HG03025 (cell line): ENCODE measurements around the gene SNIP1.
A peak's percentile ranks its signal among the peaks of the same experiment; 100 is the strongest.
"Not testable (repeated sequence)": the region's sequence is repeated elsewhere in the genome, so short reads cannot be mapped to it uniquely, and the experiment has no call there.

Source experiments
- ATAC-seq: cut with Tn5 transposase; IDR thresholded peaks from one replicate; pipeline ENCODE4 v1.9.1; 2021; ENCODE audit warnings: mild to moderate bottlenecking, moderate library complexity; ENCODE audit not compliant: unreplicated experiment, low FRiP score

SNIP1 gene

DNA sequence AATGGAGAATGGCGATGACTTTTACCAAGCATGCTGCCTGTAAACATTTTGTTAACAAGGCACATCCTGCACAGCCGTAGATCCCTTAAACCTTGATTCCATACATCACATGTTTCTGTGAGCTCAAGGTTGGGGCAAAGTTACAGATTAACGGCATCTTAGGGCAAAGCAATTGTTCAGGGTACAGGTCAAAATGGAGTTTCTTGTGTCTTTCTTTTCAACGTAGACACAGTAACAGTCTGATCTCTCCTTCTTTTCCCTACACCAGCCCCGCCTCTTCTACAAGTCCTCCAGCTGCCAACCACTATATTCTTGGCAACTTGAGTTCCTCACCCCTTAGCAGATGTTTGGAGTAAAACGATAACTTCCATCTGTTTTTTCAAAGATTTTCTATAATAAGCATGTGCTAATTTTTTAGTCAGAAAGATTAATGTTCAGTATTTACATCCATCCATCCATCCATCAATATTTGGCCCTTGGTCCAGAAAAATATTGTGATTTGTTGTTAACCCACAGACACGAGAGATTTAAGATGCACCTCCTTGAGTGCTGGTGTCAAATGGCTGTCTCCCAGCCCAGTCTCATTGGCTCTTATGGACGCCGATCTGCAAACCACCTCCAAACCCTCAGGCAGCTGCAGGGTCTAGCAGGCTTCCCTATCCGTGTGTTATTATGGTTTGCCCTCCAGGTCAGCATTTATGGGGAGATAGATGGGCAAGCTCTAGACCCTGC, 6.5 kb upstream of the SNIP1 start:
- no peak for ATAC-seq

DNA sequence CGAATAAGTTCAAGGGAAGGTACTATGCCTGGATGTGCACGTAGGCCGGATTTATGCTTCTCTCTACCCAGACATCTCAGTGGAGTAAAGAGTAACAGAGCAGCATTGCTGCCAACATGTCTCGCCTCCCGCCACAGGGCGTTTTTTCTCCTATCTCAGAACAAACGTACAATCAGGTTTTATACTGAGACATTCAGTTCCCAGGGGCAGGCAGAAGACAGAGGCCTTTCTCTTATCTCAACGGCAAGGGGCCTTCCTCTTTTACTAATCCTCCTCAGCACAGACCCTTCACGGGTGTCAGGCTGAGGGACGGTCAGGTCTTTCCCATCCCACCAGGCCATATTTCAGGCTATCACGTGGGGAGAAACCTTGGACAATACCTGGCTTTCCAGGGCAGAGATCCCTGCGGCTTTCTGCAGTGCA, 5.9 kb upstream of the SNIP1 start:
- not testable (repeated sequence) for ATAC-seq

DNA sequence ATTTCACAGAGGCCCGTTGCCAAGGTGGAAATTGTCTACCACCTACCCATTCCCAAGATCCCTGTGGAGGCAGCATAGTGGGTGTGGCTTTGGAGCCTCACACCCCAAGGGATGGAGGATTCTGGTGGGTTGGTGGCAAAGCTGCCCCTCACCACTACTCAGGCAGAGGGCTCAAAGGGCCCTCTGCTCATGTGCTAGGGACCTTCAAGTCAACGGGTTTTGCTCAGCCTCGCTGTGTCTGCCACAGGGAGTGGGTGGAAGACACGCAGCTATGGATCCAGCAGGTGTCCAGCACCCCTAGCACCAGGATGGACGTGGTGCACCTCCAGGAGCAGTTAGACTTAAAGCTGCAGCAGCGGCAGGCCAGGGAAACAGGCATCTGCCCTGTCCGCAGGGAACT, 5.0 kb upstream of the SNIP1 start:
- no peak for ATAC-seq

DNA sequence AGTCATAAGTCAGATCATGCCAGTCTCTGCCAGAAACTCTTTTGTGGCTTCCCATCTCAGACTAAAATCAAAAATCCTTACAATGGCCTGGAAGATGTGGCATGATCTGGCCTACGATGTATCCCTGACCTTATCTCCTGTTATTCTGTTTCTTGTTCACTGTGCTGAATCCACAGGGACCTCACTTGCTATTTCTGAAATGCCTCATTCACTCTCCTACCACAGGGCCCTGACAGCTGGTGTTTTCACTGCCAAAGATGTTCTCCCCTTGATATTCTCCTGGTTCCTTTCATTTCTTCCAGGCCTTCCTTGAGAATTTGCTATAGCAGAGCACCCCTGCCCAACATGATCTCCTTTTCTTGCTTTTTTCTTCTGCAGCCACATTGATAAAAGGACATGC, 4.3 kb upstream of the SNIP1 start:
- no peak for ATAC-seq

DNA sequence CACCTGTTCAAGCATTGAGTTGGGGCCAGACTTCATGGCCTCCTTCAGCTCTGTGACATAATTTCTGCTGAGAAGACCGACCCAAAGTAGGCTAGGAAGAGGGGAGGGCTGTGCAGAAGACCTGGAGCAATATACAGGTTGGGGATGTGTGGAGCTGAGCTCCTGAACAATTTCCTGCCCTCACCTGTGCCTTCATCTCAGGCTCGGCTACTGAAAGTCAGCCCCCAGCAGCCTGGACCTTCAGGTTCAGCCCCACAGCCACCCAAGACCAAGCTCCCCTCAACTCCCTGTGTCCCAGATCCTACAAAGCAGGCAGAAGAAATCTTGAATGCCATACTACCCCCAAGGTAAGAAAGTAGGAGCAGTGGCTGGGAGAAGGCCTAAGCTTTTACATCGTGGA, 3.3 kb upstream of the SNIP1 start:
- no peak for ATAC-seq

DNA sequence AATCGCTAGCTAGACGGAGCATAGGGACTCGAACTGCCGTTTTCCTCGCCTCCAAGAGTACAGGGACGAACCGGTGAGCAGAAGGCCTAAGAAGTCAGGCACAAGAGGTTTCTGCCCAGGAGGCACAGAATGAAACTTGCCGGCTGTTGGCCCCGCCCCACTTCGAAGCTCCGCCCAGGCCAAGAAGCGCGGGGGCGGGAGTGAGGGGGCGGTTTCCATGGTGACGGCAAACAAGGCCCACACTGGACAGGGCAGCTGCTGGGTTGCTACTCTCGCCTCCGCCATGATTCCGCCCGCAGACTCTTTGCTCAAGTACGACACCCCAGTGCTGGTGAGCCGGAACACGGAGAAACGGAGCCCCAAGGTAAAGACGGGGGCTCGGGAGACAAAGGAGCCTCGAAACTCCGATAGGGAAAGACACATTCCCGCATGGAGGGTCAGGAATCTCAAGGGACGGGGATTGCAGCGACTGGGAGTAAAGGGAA, 2.7 kb upstream of the SNIP1 start, which contains the start of gene DNALI1:
DNALI1 (plus strand) TSS at position 229 of the 485 bp plus-strand sequence; CDS start at position 284, 55 bp downstream.
- no peak for ATAC-seq

DNA sequence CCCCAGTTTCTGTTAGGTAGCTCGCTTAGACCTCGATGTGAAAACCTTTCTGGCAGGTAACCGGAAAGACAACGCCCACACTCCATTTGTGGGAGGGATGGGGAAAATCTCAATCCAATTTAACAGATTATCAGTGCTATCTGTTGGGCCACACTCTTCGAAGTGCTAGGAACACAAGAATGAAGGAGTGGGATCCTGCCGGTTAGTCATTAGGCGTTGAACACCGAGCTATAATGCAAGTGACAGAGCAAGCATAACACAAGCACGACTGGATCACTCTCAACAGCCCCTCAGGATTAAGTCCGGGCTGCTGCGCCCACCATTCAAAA, 531 bp downstream of the SNIP1 start:
- peak; percentile 30 for ATAC-seq

DNA sequence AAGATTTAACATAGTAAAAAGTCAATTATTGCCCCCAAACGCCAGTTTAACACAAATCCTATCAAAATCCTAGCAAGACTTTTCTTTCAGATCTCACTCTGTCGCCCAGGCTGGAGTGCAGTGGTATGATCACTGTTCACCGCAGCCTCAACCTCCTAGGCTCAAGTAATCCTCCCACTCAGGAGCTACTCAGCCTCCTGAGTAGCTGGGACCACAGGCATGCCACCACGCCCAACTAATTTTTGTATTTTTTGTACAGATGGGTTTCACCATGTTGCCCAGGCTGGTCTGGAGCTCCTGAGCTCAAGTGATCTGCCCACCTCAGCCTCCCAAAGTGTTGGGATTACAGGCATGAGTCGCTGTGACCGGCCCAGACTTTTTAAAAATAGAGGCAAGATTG, 4.8 kb downstream of the SNIP1 start:
- ATAC-seq = no peak

DNA sequence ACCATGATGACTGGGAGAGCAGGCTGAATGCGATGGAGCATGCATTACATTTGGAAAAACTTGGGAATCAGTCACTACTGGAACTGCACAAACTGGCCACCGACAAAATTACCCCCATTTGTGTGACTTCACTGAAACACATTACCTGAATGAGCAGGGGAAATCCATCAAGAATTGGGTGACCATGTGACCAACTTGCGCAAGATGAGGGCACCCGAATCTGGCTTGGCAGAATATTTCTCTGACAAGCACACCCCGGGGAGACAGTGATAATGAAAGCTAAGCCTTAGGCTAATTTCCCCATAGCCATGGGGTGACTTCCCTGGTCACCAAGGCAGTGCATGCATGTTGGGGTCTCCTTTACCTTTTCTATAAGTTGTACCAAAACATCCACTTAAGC, 9.1 kb downstream of the SNIP1 start:
- no peak for ATAC-seq

DNA sequence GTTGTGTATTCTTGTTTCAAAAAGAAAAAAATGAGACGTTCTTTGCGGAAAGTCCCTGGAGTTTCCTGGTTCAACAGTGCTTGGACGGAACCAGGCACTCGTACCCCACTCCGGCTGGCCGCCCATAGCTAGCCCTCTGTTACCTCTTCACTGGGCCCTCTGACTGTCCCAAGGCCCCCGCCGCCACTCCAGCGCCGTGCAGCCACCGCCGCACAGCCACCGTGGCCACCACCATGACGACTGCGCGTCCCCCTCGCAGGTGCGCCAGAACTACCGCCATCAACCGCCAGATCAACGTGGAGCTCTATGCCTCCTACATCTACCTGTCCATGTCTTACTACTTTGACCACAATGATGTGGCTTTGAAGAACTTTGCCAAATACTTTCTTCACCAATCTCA, 9.6 kb downstream of the SNIP1 start:
- ATAC-seq = no peak

DNA sequence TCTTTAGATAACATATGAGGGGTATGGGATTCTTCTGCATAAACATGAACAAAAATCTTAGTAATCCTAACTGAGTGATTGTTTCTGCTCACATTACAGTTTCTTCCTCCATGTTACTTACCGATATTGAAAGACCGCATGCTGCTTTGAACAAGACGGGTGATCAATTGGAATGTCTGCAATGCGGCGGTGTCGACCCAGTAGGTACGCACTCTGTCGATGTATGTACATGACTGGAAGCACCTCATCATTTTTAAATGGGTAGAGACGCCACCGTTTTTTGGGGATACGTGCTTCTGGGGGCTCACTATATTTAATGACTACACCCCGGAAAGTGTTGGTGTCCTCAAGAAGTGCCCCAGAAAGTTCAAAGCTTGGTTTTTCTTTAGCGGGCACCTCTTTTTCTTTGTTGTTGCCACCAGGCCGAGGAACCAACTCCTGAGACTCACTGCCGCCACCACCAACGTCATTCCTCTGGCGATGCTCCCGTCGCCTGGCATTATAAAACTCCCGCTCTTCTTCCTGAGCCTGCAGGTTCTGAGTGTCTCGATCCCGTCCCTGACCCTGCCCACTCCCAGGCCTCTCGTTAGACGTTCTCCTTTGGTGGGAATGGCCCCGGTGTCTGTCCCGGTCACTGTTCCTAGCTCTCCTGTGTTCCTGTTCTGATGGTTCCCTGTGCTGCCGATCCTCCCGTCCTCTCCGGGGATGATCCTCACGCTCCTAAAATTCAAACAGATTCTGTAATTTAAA, 13.9 kb downstream of the SNIP1 start:
- ATAC-seq = no peak

DNA sequence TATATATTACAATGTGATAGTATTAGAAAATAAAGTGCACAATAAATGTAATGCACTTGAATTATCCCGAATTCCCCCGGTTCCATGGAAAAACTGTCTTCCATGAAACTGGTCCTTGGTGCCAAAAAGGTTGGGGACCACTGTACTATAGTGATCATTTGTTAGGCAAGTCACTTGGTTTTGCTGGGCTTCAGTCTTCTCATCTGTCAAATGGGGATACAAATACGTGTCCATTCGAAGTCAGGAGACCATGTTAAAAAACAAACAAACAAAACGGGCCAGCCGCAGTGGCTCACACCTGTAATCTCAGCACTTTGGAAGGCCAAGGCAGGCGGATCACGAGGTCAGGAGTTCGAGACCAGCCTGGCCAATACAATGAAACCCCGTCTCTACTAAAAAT, 14.9 kb downstream of the SNIP1 start:
- ATAC-seq = not testable (repeated sequence)

DNA sequence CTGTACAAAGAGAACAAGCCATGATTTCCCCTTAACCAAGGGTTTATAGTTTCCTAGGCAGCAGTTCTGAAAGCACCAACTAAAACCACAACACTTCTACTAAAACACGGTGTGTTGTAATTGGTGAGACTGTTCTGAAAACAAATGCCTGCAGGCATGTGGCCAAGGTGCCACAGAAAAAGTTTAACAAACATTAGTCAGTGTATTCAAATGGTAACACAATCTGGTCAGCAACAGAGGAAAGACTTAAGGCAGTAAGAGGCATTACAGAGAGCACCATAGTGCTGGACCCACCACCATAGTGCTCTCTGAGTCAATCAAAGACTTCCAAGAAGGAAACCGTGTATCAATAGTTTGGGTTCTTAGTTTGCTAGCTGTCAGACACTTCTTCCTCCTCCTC, 16.7 kb downstream of the SNIP1 start:
- no peak for ATAC-seq

DNA sequence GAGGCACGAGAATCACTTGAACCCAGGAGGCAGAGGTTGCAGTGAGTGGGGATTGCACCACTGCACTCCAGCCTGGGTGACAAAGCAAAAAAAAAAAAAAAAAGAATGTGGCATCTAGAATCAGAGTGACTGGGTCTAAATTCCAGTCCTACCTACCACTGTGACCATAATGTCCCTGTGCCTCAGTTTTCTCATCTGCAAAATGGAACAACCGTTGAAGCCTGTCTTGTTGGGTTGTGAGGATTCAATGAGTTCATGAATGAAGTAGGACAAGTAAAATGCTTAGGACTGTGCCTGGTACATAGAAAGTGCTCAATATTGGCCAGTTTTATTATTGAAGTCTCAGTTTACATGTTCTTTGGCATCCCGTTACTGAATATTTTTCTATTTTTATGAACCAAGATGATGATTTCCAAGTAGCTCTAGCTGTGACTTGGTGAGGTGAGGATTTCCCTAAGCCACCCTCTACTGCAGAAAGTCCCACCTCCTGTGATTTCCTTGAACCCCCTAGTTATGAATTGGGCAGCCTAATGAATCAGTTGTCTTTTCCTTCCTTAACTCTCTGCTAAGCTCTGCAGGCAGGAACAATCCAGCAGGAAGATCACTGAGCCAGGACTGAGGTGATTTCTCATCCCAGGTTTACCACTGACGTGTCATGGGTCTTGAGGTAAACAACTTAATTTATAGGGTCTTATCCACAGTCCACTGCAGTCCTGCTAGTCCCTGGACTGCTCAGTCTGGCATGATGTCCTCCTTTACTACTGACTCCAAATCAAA, 20.6 kb downstream of the SNIP1 start:
- ATAC-seq = no peak

DNA sequence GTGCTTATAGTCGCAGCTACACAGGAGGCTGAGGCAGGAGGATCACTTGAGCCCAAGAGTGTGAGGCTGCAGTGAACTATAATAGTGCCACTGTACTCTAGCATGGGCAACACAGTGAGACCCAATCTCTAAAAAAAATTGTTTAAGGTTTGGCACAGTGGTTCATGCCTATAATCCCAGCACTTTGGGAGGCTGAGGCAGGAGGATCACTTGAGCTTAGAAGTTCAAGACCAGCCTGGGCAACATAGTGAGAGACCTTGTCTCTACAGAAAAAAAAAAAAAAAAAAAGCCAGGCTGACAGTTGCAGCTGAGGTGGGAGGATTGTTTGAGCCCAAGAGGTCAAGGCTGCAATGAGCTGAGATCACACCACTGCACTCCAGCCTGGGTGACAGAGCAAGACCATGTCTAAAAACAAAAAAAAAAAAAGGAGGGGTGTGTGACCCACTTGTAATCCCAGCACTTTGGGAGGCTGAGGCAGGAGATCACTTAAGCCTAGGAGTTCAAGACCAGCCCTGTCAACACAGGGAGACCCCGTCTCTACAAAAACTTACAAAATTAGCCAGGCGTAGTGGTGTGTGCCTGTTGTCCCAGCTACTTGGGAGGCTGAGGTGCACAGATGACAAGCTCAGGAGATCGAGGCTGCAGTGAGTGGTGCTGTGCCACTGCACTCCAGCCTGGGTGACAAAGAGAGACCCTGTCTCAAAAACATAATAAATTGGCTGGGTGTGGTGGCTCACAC, 21.5 kb downstream of the SNIP1 start:
- not testable (repeated sequence) for ATAC-seq

DNA sequence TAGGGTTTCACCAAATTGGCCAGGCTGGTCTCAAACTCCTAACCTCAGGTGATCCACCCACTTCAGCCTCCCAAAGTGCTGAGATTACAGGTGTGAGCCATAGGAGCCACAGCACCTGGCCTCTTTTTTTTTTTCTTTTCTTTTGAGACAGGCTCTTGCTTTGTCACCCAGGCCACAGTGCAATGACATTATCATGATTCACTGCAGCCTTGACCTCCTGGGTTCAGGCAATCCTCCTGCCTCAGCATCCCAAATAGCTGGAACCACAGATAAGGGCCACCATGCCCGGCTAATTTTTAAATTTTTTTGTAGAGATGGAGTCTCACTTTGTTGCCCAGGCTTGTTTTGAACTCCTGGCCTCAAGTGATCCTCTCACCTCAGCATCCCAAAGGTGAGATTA, 24.2 kb downstream of the SNIP1 start:
- ATAC-seq = not testable (repeated sequence)

DNA sequence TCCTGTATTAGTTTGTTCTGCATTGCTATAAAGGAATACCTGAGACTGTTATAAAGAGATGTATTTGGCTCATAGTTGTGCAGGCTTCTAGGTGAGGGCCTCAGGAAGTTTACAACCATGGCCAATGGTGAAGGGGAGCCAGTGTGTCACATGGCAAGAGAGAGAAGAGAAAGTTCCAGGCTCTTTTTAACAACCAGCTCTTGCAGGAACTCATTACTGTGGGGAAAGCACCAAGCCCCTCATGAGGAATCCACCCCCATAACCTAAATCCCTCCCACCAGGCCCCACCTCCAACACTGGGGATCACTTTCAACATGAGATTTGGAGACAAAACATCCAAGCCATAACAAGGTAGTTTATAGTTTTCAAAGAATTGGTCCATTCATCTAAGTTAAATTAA, 34.5 kb downstream of the SNIP1 start:
- ATAC-seq = no peak

DNA sequence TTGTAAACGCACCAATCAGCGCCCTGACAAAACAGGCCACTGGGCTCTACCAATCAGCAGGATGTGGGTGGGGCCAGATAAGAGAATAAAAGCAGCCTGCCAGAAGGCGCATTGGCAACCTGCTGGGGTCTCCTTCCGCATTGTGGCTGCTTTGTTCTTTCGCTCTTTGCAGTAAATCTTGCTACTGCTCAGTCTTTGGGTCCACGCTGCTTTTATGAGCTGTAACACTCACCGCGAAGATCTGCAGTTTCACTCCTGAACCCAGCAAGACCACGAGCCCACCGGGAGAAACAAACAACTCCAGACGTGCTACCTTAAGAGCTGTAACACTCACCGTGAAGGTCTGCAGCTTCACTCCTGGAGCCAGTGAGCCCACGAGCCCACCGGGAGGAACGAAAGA, 35.2 kb downstream of the SNIP1 start:
- ATAC-seq = not testable (repeated sequence)

DNA sequence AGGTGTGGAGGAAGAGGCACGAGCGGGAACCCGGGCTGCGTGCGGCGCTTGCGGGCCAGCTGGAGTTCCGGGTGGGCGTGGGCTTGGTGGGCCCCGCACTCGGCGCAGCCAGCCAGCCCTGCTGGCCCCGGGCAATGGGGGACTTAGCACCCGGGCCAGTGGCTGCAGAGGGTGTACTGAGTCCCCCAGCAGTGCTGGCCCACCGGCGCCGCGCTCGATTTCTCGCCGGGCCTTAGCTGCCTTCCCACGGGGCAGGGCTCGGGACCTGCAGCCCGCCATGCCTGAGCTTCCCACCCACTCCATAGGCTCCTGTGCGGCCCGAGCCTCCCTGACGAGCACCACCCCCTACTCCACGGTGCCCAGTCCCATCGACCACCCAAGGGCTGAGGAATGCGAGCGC, 35.9 kb downstream of the SNIP1 start:
- ATAC-seq = not testable (repeated sequence)

DNA sequence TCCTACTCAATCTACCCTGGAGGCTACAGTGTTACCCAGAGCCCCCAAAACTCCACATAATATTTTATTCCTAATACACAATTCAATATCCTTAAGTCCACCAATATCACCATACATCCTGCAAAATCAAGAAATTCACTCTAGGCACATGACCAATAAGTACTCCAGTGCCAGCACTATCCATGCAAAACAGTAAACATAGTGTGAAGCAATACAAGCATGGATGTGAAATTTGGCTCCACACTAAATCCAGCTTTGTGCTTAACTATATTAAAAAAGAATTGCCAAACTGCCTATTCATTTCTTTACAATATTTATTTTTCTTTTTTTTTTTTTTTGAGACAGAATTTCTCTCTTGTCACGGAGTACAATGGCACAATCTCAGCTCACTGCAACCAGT, 36.5 kb downstream of the SNIP1 start:
- ATAC-seq = no peak
